ENCODE measurements around the gene GNAT1. TPM values are rescaled to one million over a fixed set of nuclear protein-coding genes. Genes with fewer than 3 reads are reported as not detected.

The GNAT1 gene
- total and polyA plus RNA-seq, 2 of the 13 experiments (the other 11 are each of a cell fraction or from before 2014, with no cell fraction given) = 0.15 TPM; not detected in 1

DNA sequence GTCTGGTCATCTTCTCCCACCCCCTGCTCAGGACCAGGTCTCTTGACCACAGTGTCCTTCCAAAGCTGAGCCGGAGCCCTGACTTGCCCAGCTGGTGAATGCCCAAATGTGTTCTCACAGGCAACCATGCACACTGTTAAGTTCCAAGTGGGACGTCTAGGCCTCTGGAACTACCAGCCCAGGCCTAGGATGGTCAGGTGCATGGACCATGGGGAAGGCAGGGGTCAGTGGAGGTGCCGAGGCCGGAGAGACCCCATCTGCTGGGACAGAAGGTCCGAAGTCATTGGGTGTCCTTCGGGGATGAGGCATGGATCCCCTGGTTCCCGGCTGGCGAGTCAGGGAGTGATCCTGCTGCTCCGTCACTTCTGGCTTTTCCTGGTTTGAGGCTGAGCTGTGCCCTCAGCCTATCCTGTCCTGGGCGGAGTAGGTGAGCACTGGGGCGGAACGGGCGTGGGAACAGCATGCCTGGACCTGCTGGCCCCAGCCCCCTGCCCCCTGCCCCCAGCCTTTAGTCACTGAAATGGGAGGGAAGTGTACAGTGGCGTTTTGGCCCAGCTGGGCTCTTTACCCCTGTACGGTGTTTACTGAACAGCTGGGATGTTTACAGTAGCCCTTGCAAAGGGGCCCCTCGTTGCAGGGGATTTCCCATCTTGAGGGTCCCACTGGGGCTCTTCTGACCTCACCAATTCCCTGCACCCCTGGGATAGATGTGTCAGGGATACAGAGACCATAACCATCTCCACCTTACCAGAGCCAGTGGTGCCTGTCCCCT, 24.2 kb upstream of the GNAT1 start (continued):
- TF ChIP-seq, protein P1, sequence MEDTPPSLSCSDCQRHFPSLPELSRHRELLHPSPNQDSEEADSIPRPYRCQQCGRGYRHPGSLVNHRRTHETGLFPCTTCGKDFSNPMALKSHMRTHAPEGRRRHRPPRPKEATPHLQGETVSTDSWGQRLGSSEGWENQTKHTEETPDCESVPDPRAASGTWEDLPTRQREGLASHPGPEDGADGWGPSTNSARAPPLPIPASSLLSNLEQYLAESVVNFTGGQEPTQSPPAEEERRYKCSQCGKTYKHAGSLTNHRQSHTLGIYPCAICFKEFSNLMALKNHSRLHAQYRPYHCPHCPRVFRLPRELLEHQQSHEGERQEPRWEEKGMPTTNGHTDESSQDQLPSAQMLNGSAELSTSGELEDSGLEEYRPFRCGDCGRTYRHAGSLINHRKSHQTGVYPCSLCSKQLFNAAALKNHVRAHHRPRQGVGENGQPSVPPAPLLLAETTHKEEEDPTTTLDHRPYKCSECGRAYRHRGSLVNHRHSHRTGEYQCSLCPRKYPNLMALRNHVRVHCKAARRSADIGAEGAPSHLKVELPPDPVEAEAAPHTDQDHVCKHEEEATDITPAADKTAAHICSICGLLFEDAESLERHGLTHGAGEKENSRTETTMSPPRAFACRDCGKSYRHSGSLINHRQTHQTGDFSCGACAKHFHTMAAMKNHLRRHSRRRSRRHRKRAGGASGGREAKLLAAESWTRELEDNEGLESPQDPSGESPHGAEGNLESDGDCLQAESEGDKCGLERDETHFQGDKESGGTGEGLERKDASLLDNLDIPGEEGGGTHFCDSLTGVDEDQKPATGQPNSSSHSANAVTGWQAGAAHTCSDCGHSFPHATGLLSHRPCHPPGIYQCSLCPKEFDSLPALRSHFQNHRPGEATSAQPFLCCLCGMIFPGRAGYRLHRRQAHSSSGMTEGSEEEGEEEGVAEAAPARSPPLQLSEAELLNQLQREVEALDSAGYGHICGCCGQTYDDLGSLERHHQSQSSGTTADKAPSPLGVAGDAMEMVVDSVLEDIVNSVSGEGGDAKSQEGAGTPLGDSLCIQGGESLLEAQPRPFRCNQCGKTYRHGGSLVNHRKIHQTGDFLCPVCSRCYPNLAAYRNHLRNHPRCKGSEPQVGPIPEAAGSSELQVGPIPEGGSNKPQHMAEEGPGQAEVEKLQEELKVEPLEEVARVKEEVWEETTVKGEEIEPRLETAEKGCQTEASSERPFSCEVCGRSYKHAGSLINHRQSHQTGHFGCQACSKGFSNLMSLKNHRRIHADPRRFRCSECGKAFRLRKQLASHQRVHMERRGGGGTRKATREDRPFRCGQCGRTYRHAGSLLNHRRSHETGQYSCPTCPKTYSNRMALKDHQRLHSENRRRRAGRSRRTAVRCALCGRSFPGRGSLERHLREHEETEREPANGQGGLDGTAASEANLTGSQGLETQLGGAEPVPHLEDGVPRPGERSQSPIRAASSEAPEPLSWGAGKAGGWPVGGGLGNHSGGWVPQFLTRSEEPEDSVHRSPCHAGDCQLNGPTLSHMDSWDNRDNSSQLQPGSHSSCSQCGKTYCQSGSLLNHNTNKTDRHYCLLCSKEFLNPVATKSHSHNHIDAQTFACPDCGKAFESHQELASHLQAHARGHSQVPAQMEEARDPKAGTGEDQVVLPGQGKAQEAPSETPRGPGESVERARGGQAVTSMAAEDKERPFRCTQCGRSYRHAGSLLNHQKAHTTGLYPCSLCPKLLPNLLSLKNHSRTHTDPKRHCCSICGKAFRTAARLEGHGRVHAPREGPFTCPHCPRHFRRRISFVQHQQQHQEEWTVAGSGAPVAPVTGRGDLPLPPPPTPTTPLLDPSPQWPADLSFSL (CRISPR knock-in tag; IDR thresholded peaks at IDR 0.05) = no peak
- TF ChIP-seq RARG (CRISPR knock-in tag; IDR thresholded peaks at IDR 0.05; ENCODE audit: low read depth) (no peak), POLR2AphosphoS5 (IDR thresholded peaks at IDR 0.05; ENCODE audit: low read depth, low read length) (no peak), FLYWCH1 (CRISPR knock-in tag; IDR thresholded peaks at IDR 0.05) (no peak), GATAD2A (CRISPR knock-in tag; IDR thresholded peaks at IDR 0.05) (peak; percentile 49; the same call in 1 of the 2 replicates), NCOA2 (CRISPR knock-in tag; IDR thresholded peaks at IDR 0.05) (peak; percentile 11; the same call in 1 of the 2 replicates), ZNF563 (CRISPR knock-in tag; IDR thresholded peaks at IDR 0.05) (peak; percentile 31; the same call in 1 of the 2 replicates), ZNF496 (CRISPR knock-in tag; IDR thresholded peaks at IDR 0.05; ENCODE audit: insufficient replicate concordance) (no peak), SNAI1 (CRISPR knock-in tag; IDR thresholded peaks at IDR 0.05; ENCODE audit: borderline replicate concordance) (no peak), SRF (IDR thresholded peaks at IDR 0.05; ENCODE audit: low read depth, low read length) (no peak)
- TF ChIP-seq, protein P2, sequence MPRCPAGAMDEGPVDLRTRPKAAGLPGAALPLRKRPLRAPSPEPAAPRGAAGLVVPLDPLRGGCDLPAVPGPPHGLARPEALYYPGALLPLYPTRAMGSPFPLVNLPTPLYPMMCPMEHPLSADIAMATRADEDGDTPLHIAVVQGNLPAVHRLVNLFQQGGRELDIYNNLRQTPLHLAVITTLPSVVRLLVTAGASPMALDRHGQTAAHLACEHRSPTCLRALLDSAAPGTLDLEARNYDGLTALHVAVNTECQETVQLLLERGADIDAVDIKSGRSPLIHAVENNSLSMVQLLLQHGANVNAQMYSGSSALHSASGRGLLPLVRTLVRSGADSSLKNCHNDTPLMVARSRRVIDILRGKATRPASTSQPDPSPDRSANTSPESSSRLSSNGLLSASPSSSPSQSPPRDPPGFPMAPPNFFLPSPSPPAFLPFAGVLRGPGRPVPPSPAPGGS (CRISPR knock-in tag; IDR thresholded peaks at IDR 0.05) = peak; percentile 71; the same call in 1 of the 2 replicates
- TF ChIP-seq, protein P3, sequence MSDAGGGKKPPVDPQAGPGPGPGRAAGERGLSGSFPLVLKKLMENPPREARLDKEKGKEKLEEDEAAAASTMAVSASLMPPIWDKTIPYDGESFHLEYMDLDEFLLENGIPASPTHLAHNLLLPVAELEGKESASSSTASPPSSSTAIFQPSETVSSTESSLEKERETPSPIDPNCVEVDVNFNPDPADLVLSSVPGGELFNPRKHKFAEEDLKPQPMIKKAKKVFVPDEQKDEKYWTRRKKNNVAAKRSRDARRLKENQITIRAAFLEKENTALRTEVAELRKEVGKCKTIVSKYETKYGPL (CRISPR knock-in tag; IDR thresholded peaks at IDR 0.05) = no peak
- TF ChIP-seq, protein P4, sequence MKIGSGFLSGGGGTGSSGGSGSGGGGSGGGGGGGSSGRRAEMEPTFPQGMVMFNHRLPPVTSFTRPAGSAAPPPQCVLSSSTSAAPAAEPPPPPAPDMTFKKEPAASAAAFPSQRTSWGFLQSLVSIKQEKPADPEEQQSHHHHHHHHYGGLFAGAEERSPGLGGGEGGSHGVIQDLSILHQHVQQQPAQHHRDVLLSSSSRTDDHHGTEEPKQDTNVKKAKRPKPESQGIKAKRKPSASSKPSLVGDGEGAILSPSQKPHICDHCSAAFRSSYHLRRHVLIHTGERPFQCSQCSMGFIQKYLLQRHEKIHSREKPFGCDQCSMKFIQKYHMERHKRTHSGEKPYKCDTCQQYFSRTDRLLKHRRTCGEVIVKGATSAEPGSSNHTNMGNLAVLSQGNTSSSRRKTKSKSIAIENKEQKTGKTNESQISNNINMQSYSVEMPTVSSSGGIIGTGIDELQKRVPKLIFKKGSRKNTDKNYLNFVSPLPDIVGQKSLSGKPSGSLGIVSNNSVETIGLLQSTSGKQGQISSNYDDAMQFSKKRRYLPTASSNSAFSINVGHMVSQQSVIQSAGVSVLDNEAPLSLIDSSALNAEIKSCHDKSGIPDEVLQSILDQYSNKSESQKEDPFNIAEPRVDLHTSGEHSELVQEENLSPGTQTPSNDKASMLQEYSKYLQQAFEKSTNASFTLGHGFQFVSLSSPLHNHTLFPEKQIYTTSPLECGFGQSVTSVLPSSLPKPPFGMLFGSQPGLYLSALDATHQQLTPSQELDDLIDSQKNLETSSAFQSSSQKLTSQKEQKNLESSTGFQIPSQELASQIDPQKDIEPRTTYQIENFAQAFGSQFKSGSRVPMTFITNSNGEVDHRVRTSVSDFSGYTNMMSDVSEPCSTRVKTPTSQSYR (CRISPR knock-in tag; IDR thresholded peaks at IDR 0.05; ENCODE audit: borderline replicate concordance) = 0 out of 2 replicates have a peak, but pooled peaks have one; percentile 22
- TF ChIP-seq, protein P5, sequence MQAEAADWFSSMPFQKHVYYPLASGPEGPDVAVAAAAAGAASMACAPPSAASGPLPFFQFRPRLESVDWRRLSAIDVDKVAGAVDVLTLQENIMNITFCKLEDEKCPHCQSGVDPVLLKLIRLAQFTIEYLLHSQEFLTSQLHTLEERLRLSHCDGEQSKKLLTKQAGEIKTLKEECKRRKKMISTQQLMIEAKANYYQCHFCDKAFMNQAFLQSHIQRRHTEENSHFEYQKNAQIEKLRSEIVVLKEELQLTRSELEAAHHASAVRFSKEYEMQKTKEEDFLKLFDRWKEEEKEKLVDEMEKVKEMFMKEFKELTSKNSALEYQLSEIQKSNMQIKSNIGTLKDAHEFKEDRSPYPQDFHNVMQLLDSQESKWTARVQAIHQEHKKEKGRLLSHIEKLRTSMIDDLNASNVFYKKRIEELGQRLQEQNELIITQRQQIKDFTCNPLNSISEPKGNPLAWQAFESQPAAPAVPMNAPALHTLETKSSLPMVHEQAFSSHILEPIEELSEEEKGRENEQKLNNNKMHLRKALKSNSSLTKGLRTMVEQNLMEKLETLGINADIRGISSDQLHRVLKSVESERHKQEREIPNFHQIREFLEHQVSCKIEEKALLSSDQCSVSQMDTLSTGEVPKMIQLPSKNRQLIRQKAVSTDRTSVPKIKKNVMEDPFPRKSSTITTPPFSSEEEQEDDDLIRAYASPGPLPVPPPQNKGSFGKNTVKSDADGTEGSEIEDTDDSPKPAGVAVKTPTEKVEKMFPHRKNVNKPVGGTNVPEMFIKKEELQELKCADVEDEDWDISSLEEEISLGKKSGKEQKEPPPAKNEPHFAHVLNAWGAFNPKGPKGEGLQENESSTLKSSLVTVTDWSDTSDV (CRISPR knock-in tag; IDR thresholded peaks at IDR 0.05) = peak; percentile 18; the same call in 1 of the 2 replicates

All from HepG2 (cell line).